Measurements from ENCODE around the gene IPMK.
"Not testable (repeated sequence)": the region's sequence is repeated elsewhere in the genome, so short reads cannot be mapped to it uniquely, and the experiment has no call there.

The IPMK gene

DNA sequence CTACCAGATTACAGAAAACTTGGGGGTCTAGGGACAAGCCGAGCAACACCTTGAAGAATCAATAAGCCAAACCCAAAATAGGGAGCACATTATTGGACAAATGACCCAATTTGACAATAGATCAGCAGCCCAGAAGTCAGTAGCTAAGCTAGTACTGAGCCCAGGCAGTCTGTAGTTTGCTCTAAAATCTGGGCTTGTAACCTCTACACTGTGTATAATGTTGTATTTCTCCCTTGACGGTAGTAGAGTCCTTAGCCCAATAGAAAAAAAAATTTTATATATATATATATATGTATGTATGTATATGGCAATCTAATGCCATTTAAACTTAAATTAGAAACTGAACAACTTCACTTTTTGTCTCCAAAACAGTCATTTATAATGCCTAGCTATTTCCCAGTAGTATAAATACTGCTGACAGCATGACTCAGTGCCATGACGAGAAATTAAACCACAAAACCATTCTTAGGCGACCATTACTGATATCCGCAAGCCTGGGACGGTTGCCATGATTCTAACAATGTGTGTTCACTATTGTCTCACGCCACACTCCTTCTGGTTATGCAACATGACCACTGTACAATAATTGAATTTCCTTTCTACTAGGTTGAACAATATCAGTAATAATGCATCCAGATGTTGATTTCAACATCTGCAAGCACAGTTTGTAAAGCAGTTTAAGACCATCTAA is 110.5 kb downstream of the IPMK start:
- DNase-seq = peak in 1 of 56 donors; percentile 34

DNA sequence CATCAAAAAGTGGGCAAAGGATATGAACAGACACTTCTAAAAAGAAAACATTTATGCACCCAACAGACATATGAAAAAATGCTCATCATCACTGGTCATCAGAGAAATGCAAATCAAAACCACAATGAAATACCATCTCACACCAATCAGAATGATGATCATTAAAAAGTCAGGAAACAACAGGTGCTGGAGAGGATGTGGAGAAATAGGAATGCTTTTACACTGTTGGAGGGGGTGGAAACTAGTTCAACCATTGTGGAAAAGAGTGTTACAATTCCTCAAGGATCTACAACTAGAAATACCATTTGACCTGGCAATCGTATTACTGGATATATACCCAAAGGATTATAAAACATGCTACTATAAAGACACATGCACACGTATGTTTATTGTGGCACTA is 111.8 kb downstream of the IPMK start:
- DNase-seq = not testable (repeated sequence)

DNA sequence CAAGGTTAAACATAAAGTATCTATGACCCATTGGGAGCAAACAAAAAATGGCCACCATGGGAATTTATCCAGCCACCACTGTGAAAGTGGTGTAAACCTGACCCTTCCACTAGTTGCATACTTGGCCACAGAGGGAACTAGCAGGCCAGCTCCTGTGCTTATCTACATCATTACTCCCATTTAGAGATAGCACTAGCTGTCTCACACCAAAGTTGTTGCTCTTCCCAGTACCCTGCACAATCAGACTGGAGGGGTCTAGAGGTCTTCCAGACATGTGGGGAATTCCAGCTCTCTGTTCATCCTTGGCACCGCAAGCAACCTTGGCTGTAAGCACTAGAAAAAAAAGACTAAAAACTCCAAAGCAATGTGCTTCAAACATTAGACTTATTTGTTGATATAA is 113.9 kb downstream of the IPMK start:
- no peak for DNase-seq

DNA sequence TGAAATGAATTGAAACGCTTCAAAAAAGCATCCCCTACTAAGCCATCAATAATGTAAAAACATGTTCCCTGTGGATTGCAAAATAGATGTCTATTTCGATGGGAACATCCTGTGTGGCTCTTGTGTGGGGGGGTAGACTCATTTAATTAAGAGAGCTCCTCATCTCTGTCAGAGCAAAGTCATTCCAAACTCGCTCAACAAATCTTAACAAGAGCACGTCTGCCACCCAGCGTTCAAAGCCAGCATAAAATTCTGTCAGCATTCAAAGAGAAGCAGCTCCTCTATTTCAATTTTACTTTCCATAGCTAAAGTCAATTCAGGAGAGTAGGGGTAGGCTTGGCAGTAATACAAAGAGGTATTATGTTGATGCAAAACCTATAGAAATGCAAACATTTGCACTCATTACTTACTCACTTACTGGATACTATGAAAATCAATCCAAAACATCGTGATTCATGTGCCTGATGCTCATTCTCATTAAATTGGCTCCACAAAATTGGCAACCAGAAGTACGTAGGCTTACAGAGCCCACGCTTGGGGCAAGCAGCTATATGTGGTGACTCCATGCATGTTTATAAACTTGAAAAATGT is 114.9 kb downstream of the IPMK start:
- DNase-seq = peak in 38 of 56 donors; percentile 1 to 78 (median 28)

DNA sequence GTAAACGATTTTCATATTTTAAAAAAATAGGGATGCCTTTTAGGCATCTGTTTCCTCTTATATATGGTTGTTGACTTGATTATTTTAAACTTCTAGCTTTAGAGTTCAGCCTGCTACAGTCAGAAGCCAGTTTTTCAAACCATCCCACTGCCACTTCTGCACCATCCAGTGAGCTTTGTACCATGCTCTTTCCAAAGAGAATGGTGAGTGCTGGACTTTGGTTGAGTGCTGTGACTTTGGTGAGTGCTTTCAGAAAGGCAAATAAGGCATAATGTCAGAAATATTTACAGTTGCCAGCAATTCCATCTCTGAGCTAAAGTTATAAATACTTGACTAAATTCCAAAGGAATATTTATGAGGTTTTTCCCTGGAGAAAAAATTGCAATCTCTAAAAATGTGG is 117.4 kb downstream of the IPMK start:
- DNase-seq = no peak

DNA sequence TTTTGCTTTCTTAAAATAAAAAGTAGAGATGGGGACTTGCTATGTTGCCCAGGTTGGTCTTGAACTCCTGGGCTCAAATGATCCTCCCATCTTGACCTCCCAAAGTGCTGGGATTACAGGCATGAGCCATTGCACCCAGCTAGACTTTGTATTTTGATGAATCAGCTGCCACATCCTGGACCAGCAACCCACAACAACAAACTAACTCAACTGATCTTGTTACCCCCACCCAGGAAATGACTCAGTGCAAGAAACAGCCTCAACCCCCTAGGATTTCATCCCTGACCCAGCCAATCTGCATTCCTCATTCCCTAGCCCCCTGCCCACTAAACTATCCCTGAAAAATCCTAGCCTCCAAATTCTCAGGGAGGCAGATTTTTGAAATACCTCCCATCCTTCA is 123.8 kb downstream of the IPMK start:
- no peak for DNase-seq
